ENCODE results near the gene PAMR1. TPM values are rescaled to one million over a fixed set of nuclear protein-coding genes. Genes with fewer than 3 reads are reported as not detected.

PAMR1 gene
- total RNA-seq, 2 donors from 2014 or later = 0.99 to 3.6 TPM

- no peak overlapping the region for H3K27ac ChIP-seq
- WGBS, 2 donors = 72 to 79% methylated on average over 3 of the region's 3 CpGs
- no peaks in the 10 kb centered on the region for H3K27me3 ChIP-seq
- DNase-seq (no peak), ATAC-seq (no peak)
- peaks cover 7% of the 10 kb centered on the region for H3K4me1 ChIP-seq
- no peak overlapping the region for H3K4me3 ChIP-seq
- H3K9me3 ChIP-seq = no peaks in the 10 kb centered on the region
- no peaks in the 10 kb centered on the region for H3K36me3 ChIP-seq (replicated peaks in 1 of 2; ENCODE audit: insufficient read depth in 1 of 2, low read depth in 2 of 2)
- intact Hi-C loops (cut with DNase I) = no loop called here
- TF ChIP-seq POLR2A (IDR thresholded peaks at IDR 0.05) (no peak), CTCF (IDR thresholded peaks at IDR 0.05) (no peak)
Measured at GRCh38 chr11:35546317-35546716, 20.9 kb upstream of the PAMR1 start.

GRCh38 chr11:35545391-35546003, 20.1 kb upstream of the PAMR1 start:
- ATAC-seq = no peak
- intact Hi-C loops (cut with DNase I) = no loop called here
- WGBS, 2 donors = 82 to 83% methylated on average over 9 of the region's 9 CpGs

GRCh38 chr11:35543481-35543880, 18.1 kb upstream of the PAMR1 start:
- no peaks in the 10 kb centered on the region for H3K9me3 ChIP-seq
- H3K27me3 ChIP-seq = no peaks in the 10 kb centered on the region
- no peak overlapping the region for H3K4me3 ChIP-seq
- ATAC-seq = no peak
- H3K36me3 ChIP-seq (replicated peaks in 1 of 2; ENCODE audit: insufficient read depth in 1 of 2, low read depth in 2 of 2) = no peaks in the 10 kb centered on the region
- H3K27ac ChIP-seq = no peak overlapping the region
- TF ChIP-seq CTCF (IDR thresholded peaks at IDR 0.05) = no peak
- no peak for TF ChIP-seq POLR2A (IDR thresholded peaks at IDR 0.05)
- H3K4me1 ChIP-seq = no peaks in the 10 kb centered on the region
- intact Hi-C loops (cut with DNase I) = no loop called here
- WGBS, 2 donors = 73 to 79% methylated on average over 4 of the region's 4 CpGs
- DNase-seq = no peak

More at GRCh38 chr11:35545391-35546003, 20.1 kb upstream of the PAMR1 start:
- DNase-seq = no peak
- Histone ChIP-seq H3K4me1 (peaks cover 3% of the 10 kb centered on the region), H3K4me3 (no peak overlapping the region), H3K27ac (no peak overlapping the region), H3K27me3 (no peaks in the 10 kb centered on the region), H3K36me3 (replicated peaks in 1 of 2; ENCODE audit: insufficient read depth in 1 of 2, low read depth in 2 of 2) (no peaks in the 10 kb centered on the region), H3K9me3 (no peaks in the 10 kb centered on the region)
- TF ChIP-seq POLR2A (IDR thresholded peaks at IDR 0.05) = no peak
- TF ChIP-seq CTCF (IDR thresholded peaks at IDR 0.05) = no peak

- Histone ChIP-seq H3K4me3 (no peak overlapping the region), H3K36me3 (replicated peaks in 1 of 2; ENCODE audit: insufficient read depth in 1 of 2, low read depth in 2 of 2) (no peaks in the 10 kb centered on the region), H3K27me3 (no peaks in the 10 kb centered on the region), H3K4me1 (no peaks in the 10 kb centered on the region), H3K9me3 (no peaks in the 10 kb centered on the region), H3K27ac (no peak overlapping the region)
- intact Hi-C loops (cut with DNase I) = no loop called here
- peak; percentile 65 for ATAC-seq
- peak in 3 of 4 donors; percentile 23 to 37 (median 23) for DNase-seq
- TF ChIP-seq CTCF (IDR thresholded peaks at IDR 0.05) (no peak), POLR2A (IDR thresholded peaks at IDR 0.05) (no peak)
- WGBS, 2 donors = 43 to 56% methylated on average over 4 of the region's 4 CpGs
Measured at GRCh38 chr11:35541621-35542375, 16.4 kb upstream of the PAMR1 start.
